Kidney (tissue), 14 donors: ENCODE results near the gene CLDN3. TPM values are rescaled to one million over a fixed set of nuclear protein-coding genes. Genes with fewer than 3 reads are reported as not detected.
"Not testable (repeated sequence)": the region's sequence is repeated elsewhere in the genome, so short reads cannot be mapped to it uniquely, and the experiment has no call there.

Experiments
- DNase-seq, 5 donors: peaks; one replicate each; pipeline ENCODE4 v3.0.0-alpha.2; 2013 to 2020
- FAIRE-seq: peaks from 2 replicates; lab custom pipeline; 2012; peaks lifted over from hg19 to GRCh38; lab: Jason Lieb, UNC
- H3K27ac ChIP-seq, 2 donors: one replicate each; pipeline ENCODE4 v1.7.0; 2013; ENCODE audit warnings: low read depth in 2 of 2, low read length in 2 of 2, inconsistent platforms in 1 of 2
- H3K27me3 ChIP-seq: one replicate; pipeline ENCODE4 v1.7.1; 2013; ENCODE audit warnings: low read length, inconsistent platforms; ENCODE audit not compliant: control insufficient read depth, insufficient read depth
- H3K36me3 ChIP-seq, 3 donors: one replicate each; pipeline versions ENCODE4 v1.7.0 to v1.7.1; 2013; ENCODE audit warnings: low read length in 3 of 3, control low read depth in 1 of 3, inconsistent platforms in 1 of 3; ENCODE audit not compliant: insufficient read depth in 3 of 3, control insufficient read depth in 2 of 3
- H3K4me1 ChIP-seq, 3 donors: one replicate each; pipeline versions ENCODE4 v1.7.0 to v1.7.1; 2013; ENCODE audit warnings: low read length in 3 of 3, inconsistent platforms in 1 of 3, low read depth in 1 of 3; ENCODE audit not compliant: control insufficient read depth in 2 of 3, insufficient read depth in 2 of 3
- H3K4me3 ChIP-seq, 3 donors: one replicate each; pipeline versions ENCODE4 v1.7.0 to v1.8.1; 2013; ENCODE audit warnings: low read length in 3 of 3, control low read depth in 1 of 3, inconsistent platforms in 1 of 3
- H3K9ac ChIP-seq, 3 donors: one replicate each; pipeline versions ENCODE4 v1.7.0 to v1.7.1; 2013; ENCODE audit warnings: low read length in 3 of 3, control low read depth in 1 of 3, inconsistent platforms in 1 of 3
- H3K9me3 ChIP-seq, 3 donors: one replicate each; pipeline versions ENCODE4 v1.7.0 to v1.7.1; 2013; ENCODE audit warnings: low read length in 3 of 3, control low read depth in 1 of 3, inconsistent platforms in 1 of 3; ENCODE audit not compliant: control insufficient read depth in 2 of 3, insufficient read depth in 1 of 3
- CTCF ChIP-seq: IDR thresholded peaks from 3 replicates; pipeline ENCODE4 v1.5.1; 2012; ENCODE audit warnings: mild to moderate bottlenecking, moderate library complexity, borderline replicate concordance; ENCODE audit not compliant: insufficient read depth; ENCODE audit errors: extremely low read depth
- intact Hi-C: fragments of 100-400 bp; cut with DNase I; formaldehyde crosslinking; loops from one replicate; pipeline ENCODE4 v1.11.1; 2022
- polyA plus RNA-seq: library from polyadenylated mRNA; stranded (reverse); fragments of 350-450 nt; fragmentation: Illumina TruSeq; extraction: RNeasy Lipid Tissue Mini Kit (QIAGEN cat#74804); gene quantifications from one replicate; pipeline ENCODE4 v1.2.3, GENCODE V29; 2014; ENCODE audit warnings: low read depth, low replicate concordance; ENCODE audit not compliant: insufficient read depth
- total RNA-seq: library from RNA; stranded (reverse); fragmentation: NEBNext Ultra II Directional; extraction: Animal tissue kit (Norgen Biotek cat#: 25700); gene quantifications from one replicate; pipeline ENCODE4 v1.2.1, GENCODE V29; 2021
- donor health status: control.
- donor health status: control.
- donor health status: control.
- donor health status: control.
- donor health status: control.
- donor health status: DM: yes; HTN: yes; CAD: no.
- donor health status: Normal renal cell carcinoma (clear cell type).

CLDN3 gene
- total and polyA plus RNA-seq, 2 donors from 2014 or later = 76.5 to 180 TPM

DNA sequence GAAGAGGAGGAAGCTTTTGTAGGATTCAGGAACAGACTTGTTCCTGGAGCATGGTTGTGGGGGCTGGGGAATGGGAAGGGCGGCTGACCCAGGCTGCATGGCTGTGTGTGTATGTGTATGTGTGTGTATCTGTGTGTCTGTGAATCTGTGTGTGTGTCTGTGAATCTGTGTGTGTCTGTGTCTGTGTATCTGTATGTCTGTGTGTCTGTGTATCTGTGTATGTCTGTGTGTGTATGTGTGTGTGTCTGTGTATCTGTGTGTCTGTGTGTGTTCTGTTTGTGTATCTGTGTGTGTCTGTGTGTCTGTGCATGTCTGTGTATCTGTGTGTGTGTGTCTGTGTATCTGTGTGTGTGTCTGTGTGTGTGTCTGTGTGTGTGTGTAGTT, 44.0 kb downstream of the CLDN3 start:
- DNase-seq (no peak), FAIRE-seq (no peak)
- Histone ChIP-seq H3K4me1 (no peaks in the 10 kb centered on the region), H3K36me3 (no peaks in the 10 kb centered on the region), H3K27ac (no peak overlapping the region), H3K9me3 (peaks cover 0 to 1% (median 0%) of the 10 kb centered on the region in 3 donors), H3K9ac (no peak overlapping the region), H3K27me3 (no peaks in the 10 kb centered on the region), H3K4me3 (no peak overlapping the region)
- no peak for TF ChIP-seq CTCF
- intact Hi-C loops = no loop called here

GRCh38 chr7:73723813-73724212, 46.3 kb downstream of the CLDN3 start:
- Histone ChIP-seq H3K9me3 (peaks cover 0 to 1% (median 0%) of the 10 kb centered on the region in 3 donors), H3K27me3 (no peaks in the 10 kb centered on the region), H3K9ac (no peak overlapping the region), H3K36me3 (no peaks in the 10 kb centered on the region), H3K4me1 (peaks cover 0 to under 1% (median 0%) of the 10 kb centered on the region in 3 donors), H3K27ac (no peak overlapping the region), H3K4me3 (no peak overlapping the region)
- intact Hi-C loops = no loop called here
- DNase-seq = no peak
- no peak for TF ChIP-seq CTCF
- FAIRE-seq = no peak

- Histone ChIP-seq H3K9ac (no peak overlapping the region), H3K9me3 (peaks cover 0 to 1% (median 0%) of the 10 kb centered on the region in 3 donors), H3K4me3 (no peak overlapping the region), H3K36me3 (no peaks in the 10 kb centered on the region), H3K27ac (no peak overlapping the region), H3K27me3 (no peaks in the 10 kb centered on the region), H3K4me1 (peaks cover 0 to 7% (median 0%) of the 10 kb centered on the region in 3 donors)
- TF ChIP-seq CTCF = no peak
- no peak for DNase-seq
- intact Hi-C loops = no loop called here
- no peak for FAIRE-seq
Observed at GRCh38 chr7:73722785-73723184, 47.3 kb downstream of the CLDN3 start.

DNA sequence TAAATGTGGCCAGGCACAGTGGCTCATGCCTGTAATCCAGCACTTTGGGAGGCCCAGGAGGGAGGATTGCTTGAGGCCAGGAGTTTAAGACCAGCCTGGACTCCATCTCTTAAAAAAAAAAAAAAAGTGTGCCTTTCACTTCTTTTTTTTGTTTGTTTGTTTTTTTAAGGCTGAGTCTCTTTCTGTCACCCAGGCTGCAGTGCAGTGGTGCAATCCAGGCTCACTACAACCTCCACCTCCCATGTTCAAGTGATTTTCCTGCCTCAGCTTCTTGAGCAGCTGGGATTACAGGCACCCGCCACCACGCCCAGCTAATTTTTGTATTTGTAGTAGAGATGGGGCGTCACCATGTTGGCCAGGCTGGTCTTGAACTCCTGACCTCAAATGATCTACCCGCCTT, 47.9 kb downstream of the CLDN3 start:
- H3K36me3 ChIP-seq, H3K27me3 ChIP-seq, H3K27ac ChIP-seq, H3K4me3 ChIP-seq, DNase-seq, H3K9ac ChIP-seq, FAIRE-seq, intact Hi-C loops, H3K9me3 ChIP-seq, H3K4me1 ChIP-seq: not testable (repeated sequence)
